ENCODE results near the gene NGEF. TPM values are rescaled to one million over a fixed set of nuclear protein-coding genes. Genes with fewer than 3 reads are reported as not detected.

The NGEF gene
- polyA plus RNA-seq, 1 of the 3 experiments (the other 2 are of a cell fraction), result 1.4 TPM

DNA sequence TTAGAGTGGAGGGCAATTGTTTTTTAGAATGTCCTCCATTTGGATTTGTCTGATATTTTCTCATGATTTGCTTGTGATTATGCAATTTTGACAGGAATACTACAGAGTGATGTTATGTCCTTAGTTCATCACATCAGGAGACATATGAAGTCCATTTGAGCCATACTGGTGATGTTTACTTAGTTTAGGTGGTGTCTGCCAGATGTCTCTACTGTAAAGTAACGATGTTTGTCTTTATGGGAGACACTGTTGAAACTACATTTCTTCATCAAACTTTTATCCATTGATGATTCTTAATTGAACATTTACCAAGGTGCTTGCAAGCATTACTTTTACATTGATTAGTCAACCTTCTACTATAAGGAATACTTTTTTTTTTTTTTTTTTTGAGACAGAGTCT lies 147.9 kb downstream of the NGEF start (continued):
- TF ChIP-seq, protein P1, sequence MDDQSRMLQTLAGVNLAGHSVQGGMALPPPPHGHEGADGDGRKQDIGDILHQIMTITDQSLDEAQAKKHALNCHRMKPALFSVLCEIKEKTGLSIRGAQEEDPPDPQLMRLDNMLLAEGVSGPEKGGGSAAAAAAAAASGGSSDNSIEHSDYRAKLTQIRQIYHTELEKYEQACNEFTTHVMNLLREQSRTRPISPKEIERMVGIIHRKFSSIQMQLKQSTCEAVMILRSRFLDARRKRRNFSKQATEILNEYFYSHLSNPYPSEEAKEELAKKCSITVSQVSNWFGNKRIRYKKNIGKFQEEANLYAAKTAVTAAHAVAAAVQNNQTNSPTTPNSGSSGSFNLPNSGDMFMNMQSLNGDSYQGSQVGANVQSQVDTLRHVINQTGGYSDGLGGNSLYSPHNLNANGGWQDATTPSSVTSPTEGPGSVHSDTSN (IDR thresholded peaks at IDR 0.05), result no peak
- TF ChIP-seq CHD2 (IDR thresholded peaks at IDR 0.05; ENCODE audit: low read length, partially characterized antibody) (no peak), SIN3A (IDR thresholded peaks at IDR 0.05; ENCODE audit: borderline replicate concordance, low read depth, low read length) (no peak)
- TF ChIP-seq, protein P2, sequence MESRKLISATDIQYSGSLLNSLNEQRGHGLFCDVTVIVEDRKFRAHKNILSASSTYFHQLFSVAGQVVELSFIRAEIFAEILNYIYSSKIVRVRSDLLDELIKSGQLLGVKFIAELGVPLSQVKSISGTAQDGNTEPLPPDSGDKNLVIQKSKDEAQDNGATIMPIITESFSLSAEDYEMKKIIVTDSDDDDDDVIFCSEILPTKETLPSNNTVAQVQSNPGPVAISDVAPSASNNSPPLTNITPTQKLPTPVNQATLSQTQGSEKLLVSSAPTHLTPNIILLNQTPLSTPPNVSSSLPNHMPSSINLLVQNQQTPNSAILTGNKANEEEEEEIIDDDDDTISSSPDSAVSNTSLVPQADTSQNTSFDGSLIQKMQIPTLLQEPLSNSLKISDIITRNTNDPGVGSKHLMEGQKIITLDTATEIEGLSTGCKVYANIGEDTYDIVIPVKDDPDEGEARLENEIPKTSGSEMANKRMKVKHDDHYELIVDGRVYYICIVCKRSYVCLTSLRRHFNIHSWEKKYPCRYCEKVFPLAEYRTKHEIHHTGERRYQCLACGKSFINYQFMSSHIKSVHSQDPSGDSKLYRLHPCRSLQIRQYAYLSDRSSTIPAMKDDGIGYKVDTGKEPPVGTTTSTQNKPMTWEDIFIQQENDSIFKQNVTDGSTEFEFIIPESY (IDR thresholded peaks at IDR 0.05; ENCODE audit: borderline replicate concordance, low read depth), result no peak

DNA sequence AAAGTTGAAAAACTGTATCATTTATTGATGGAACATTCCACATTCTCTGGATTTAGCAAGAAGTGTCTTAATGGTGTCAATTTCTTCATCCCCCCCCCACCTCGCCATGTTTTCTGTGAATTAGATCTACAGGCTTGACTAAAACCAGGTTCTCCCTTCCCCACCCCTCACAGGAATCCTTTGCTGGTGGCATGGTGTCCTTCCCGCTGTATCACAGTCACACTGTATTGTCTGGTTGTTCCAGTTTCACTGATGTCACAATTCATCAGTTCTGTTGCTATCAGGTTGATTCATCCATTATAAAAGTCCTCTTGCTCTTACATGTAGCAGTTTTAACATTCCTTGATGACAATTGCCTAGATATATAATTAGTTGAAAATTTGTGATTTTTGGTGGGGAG lies 149.1 kb downstream of the NGEF start:
- no peak for TF ChIP-seq FOSL2 (IDR thresholded peaks at IDR 0.05; ENCODE audit: borderline replicate concordance, low read depth)
- TF ChIP-seq TAF1 (IDR thresholded peaks at IDR 0.05; ENCODE audit: borderline replicate concordance, low read depth, low read length), result no peak
- TF ChIP-seq RAD21 (IDR thresholded peaks at IDR 0.05; ENCODE audit: low read length), result no peak
- TF ChIP-seq JUND (IDR thresholded peaks at IDR 0.05), result no peak
- TF ChIP-seq RCOR1 (IDR thresholded peaks at IDR 0.05; ENCODE audit: low read length), result no peak
- no peak for TF ChIP-seq SMC3 (IDR thresholded peaks at IDR 0.05; ENCODE audit: low read depth, low read length)
- TF ChIP-seq, protein P1 (IDR thresholded peaks at IDR 0.05), result no peak
- no peak for TF ChIP-seq CHD2 (IDR thresholded peaks at IDR 0.05; ENCODE audit: low read length, partially characterized antibody)
- TF ChIP-seq, protein P3, sequence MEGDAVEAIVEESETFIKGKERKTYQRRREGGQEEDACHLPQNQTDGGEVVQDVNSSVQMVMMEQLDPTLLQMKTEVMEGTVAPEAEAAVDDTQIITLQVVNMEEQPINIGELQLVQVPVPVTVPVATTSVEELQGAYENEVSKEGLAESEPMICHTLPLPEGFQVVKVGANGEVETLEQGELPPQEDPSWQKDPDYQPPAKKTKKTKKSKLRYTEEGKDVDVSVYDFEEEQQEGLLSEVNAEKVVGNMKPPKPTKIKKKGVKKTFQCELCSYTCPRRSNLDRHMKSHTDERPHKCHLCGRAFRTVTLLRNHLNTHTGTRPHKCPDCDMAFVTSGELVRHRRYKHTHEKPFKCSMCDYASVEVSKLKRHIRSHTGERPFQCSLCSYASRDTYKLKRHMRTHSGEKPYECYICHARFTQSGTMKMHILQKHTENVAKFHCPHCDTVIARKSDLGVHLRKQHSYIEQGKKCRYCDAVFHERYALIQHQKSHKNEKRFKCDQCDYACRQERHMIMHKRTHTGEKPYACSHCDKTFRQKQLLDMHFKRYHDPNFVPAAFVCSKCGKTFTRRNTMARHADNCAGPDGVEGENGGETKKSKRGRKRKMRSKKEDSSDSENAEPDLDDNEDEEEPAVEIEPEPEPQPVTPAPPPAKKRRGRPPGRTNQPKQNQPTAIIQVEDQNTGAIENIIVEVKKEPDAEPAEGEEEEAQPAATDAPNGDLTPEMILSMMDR (IDR thresholded peaks at IDR 0.05), result no peak
- TF ChIP-seq EP300 (IDR thresholded peaks at IDR 0.05; ENCODE audit: borderline replicate concordance in 1 of 2, low read depth in 1 of 2, low read length in 1 of 2), result no peak
- TF ChIP-seq EZH2phosphoT487 (IDR thresholded peaks at IDR 0.05; ENCODE audit: borderline replicate concordance, low read depth), result no peak
- no peak for TF ChIP-seq RFX5 (IDR thresholded peaks at IDR 0.05; ENCODE audit: low read length)
- DNase-seq, result no peak
- POLR2A ChIA-PET, result interaction anchor here (0.6 kb wide), 1 partner anchor 626 kb away, joined by 4 read pairs; no protein-coding TSS in a partner anchor
- Histone ChIP-seq H3K36me3 (replicated peaks in 1 of 2; ENCODE audit: control insufficient read depth in 1 of 2, insufficient read depth in 2 of 2, low read length in 1 of 2) (peaks cover 7 to 16% of the 10 kb centered on the region in 2 experiments), H3K27me3 (ENCODE audit: insufficient read depth) (no peaks in the 10 kb centered on the region), H3K4me2 (no peak overlapping the region), H3K4me3 (ENCODE audit: low read depth in 2 of 2, low read length in 1 of 2) (no peak overlapping the region), H4K20me1 (ENCODE audit: insufficient read depth) (no peaks in the 10 kb centered on the region), H3K9me2 (no peaks in the 10 kb centered on the region), H3K9ac (no peak overlapping the region), H3K27ac (ENCODE audit: low read depth in 2 of 2, low read length in 1 of 2) (no peak overlapping the region), H3K79me2 (ENCODE audit: insufficient read depth) (no peaks in the 10 kb centered on the region), H3F3A (replicated peaks; ENCODE audit: insufficient read depth) (no peaks in the 10 kb centered on the region), H3K4me1 (ENCODE audit: control insufficient read depth in 1 of 2, insufficient read depth in 2 of 2, low read depth in 1 of 2, low read length in 1 of 2) (no peaks in the 10 kb centered on the region), H3K9me3 (no peaks in the 10 kb centered on the region), H2AFZ (ENCODE audit: low read depth) (no peak overlapping the region)
- CTCF ChIA-PET, result no interaction called here
- 96% methylated on average over 2 of the region's 2 CpGs for WGBS (ENCODE audit: low lambda C conversion rate)
